Adrenal gland (tissue), 5 donors: ENCODE measurements around the gene SOX18.

Experiments used
- CTCF ChIP-seq, 6 experiments: fragments of 450-650 bp in 4 of 6; fragments of 200-600 bp in 2 of 6; sonication (generic) in 1 of 6; IDR thresholded peaks; 1 replicate in 5 of 6; 2 replicates in 1 of 6; pipeline versions ENCODE4 v1.5.1 to v1.8.0; 2016 to 2021; ENCODE audit warnings: antibody characterized with exemption in 6 of 6, mild to moderate bottlenecking in 2 of 6, moderate library complexity in 1 of 6
- POLR2A ChIP-seq, 2 donors: fragments of 450-650 bp; IDR thresholded peaks; one replicate each; pipeline ENCODE4 v1.6.1; 2017; ENCODE audit warnings: antibody characterized with exemption in 2 of 2, mild to moderate bottlenecking in 2 of 2, moderate library complexity in 1 of 2
- donor health status: DM: no; HTN: no; CAD: no.

- TF ChIP-seq POLR2A (IDR thresholded peaks at IDR 0.05) (no peak), CTCF (IDR thresholded peaks at IDR 0.05) (no peak)
These were observed 17.6 kb downstream of the SOX18 start for GRCh38 chr20:64031822-64032314.
